ENCODE results near the gene DDR1. TPM values are rescaled to one million over a fixed set of nuclear protein-coding genes. Genes with fewer than 3 reads are reported as not detected.
"Not testable (repeated sequence)": the region's sequence is repeated elsewhere in the genome, so short reads cannot be mapped to it uniquely, and the experiment has no call there.

The DDR1 gene
- total and polyA plus RNA-seq, 12 donors: 7.3 to 49.2 (median 23.3) TPM

DNA sequence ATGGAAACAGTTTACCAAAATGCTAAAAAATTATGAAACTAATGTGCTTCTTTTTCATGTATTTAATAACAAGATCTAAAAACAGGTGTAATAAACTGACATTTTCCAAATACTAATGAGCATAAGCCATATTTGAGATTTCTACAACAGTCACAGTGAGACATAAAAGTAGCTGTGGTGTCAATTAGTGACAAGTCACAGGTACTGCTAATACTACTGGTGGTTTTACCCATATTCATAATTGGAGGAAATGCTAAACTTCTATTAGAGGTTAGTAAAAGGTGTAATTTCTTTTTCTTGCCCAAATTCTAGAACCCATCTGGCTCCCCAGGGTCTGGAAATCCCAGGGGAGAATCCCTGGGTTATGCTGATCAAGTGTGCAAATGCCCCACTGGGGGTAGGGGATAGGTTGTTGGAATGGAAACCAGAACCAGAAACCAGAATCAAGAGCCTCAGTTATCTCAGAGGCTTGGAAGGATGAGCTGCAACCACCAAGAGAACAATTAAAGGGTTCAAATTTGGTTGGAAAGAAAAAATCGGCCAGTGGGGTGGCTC is 16.6 kb downstream of the DDR1 start:
- ATAC-seq: no peak
- H3K9me3 ChIP-seq: no peaks in the 10 kb centered on the region
- intact Hi-C loops (cut with DNase I): no loop called here
- no peak overlapping the region for H3K27ac ChIP-seq
- H3K4me1 ChIP-seq: no peaks in the 10 kb centered on the region
- peaks cover 0 to 44% (median 12%) of the 10 kb centered on the region in 9 donors for H3K36me3 ChIP-seq
- 78 to 83% methylated on average over 1 of the region's 1 CpG for WGBS, 2 donors
- H3K4me3 ChIP-seq: no peak overlapping the region
- DNase-seq: no peak
- H3K27me3 ChIP-seq: no peaks in the 10 kb centered on the region
- TF ChIP-seq, protein P1, sequence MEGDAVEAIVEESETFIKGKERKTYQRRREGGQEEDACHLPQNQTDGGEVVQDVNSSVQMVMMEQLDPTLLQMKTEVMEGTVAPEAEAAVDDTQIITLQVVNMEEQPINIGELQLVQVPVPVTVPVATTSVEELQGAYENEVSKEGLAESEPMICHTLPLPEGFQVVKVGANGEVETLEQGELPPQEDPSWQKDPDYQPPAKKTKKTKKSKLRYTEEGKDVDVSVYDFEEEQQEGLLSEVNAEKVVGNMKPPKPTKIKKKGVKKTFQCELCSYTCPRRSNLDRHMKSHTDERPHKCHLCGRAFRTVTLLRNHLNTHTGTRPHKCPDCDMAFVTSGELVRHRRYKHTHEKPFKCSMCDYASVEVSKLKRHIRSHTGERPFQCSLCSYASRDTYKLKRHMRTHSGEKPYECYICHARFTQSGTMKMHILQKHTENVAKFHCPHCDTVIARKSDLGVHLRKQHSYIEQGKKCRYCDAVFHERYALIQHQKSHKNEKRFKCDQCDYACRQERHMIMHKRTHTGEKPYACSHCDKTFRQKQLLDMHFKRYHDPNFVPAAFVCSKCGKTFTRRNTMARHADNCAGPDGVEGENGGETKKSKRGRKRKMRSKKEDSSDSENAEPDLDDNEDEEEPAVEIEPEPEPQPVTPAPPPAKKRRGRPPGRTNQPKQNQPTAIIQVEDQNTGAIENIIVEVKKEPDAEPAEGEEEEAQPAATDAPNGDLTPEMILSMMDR (IDR thresholded peaks at IDR 0.05): no peak

DNA sequence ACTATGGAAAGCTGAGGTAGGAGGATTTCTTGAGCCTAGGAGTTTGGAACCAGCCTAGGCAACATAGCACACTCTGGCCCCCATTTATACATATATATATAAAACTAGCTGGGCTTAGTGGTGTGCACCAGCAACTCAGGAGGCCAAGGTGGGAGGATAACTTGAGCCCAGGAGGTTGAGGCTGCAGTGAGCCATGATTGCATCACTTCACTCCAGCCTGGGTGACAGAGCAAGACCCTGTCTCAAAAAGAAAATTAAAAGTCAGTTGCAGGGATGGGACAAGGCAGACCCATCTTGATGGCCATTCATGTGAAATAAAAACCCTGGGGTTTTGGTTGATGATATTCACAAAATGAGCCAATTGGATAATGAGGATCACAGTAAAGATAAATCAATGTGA is 17.1 kb downstream of the DDR1 start:
- intact Hi-C loops (cut with DNase I): no loop called here
- no peak for ATAC-seq

DNA sequence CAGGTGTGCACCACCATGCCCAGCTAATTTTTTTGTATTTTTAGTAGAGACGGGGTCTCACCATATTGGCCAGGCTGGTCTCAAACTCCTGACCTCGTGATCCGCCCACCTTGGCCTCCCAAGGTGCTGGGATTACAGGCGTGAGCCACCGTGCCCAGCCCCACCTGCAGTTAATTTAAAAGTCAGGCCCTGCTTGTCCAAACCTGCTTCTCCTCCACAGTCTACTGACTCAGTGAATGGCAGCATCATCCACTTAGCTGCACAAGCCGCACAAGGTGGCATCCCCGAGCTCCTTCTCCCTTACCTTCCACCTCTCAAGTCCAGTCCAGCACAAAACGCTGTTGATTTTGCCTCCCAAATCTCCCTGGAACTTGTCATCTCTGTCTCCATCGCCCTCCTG is 17.9 kb downstream of the DDR1 start:
- DNase-seq; H3K27ac ChIP-seq; H3K9me3 ChIP-seq; ATAC-seq; intact Hi-C loops (cut with DNase I); H3K4me3 ChIP-seq; H3K4me1 ChIP-seq; H3K27me3 ChIP-seq: not testable (repeated sequence)
- 76 to 82% methylated on average over 9 of the region's 9 CpGs for WGBS, 2 donors
- peaks cover 0 to 31% (median 12%) of the 10 kb centered on the region in 9 donors for H3K36me3 ChIP-seq

More for the DNA sequence above, 17.1 kb downstream of the DDR1 start:
- no peaks in the 10 kb centered on the region for H3K9me3 ChIP-seq
- H3K27me3 ChIP-seq: no peaks in the 10 kb centered on the region
- H3K36me3 ChIP-seq: peaks cover 0 to 39% (median 12%) of the 10 kb centered on the region in 9 donors
- DNase-seq: no peak
- TF ChIP-seq, protein P1 (IDR thresholded peaks at IDR 0.05): no peak
- H3K4me3 ChIP-seq: no peak overlapping the region
- no peak overlapping the region for H3K27ac ChIP-seq
- no peaks in the 10 kb centered on the region for H3K4me1 ChIP-seq

DNA sequence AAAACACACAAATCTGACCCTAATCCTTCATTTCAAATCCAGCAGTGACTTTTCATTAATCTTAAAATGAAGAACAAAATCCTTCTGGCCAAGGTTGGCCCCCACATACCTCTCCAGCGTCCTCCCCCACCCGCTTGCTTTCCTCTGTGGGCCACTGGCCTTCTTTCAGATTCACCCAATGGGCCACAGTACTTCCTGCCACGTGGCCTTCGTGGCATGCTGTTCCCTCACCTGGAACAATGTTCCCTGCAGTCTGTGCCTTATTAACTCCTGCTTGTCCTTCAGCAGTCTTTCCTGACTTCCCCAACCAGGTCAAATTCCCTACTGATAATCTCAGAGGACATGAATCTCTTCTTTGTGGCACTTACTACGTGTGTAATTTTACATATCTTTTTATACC is 18.4 kb downstream of the DDR1 start:
- TF ChIP-seq, protein P1 (IDR thresholded peaks at IDR 0.05): no peak
- DNase-seq (no peak), ATAC-seq (no peak)
- H3K27me3 ChIP-seq: no peaks in the 10 kb centered on the region
- no peaks in the 10 kb centered on the region for H3K9me3 ChIP-seq
- intact Hi-C loops (cut with DNase I): no loop called here
- 49 to 54% methylated on average over 5 of the region's 5 CpGs for WGBS, 2 donors
- peaks cover 0 to 5% (median 0%) of the 10 kb centered on the region in 9 donors for H3K4me1 ChIP-seq
- no peak overlapping the region for H3K27ac ChIP-seq
- peaks cover 0 to 26% (median 9%) of the 10 kb centered on the region in 9 donors for H3K36me3 ChIP-seq
- no peak overlapping the region for H3K4me3 ChIP-seq

DNA sequence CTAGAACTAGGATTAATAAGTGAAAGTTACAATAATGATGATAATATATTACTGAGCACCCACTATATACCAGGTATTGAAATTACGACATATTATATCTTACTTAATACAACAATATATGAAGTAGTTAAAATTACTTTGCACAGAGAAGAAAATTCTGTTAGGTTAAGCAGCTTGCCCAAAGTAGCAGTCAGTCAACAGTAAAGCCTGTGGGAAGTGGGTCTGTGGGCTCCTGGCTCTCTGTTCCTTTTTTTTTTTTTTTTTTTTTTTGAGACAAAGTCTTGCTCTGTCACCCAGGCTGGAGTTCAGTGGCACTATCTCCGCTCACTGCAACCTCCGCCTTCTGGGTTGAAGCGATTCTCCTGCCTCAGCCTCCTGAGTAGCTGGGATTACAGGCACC is 18.9 kb downstream of the DDR1 start:
- WGBS, 2 donors: 90% methylated on average over 4 of the region's 4 CpGs
- Histone ChIP-seq H3K27ac (no peak overlapping the region), H3K4me1 (peaks cover 0 to 6% (median 0%) of the 10 kb centered on the region in 9 donors), H3K36me3 (peaks cover 0 to 21% (median 8%) of the 10 kb centered on the region in 9 donors), H3K9me3 (no peaks in the 10 kb centered on the region), H3K27me3 (no peaks in the 10 kb centered on the region), H3K4me3 (no peak overlapping the region)
- TF ChIP-seq, protein P1 (IDR thresholded peaks at IDR 0.05): no peak
- intact Hi-C loops (cut with DNase I): no loop called here
- DNase-seq: no peak
- no peak for ATAC-seq

DNA sequence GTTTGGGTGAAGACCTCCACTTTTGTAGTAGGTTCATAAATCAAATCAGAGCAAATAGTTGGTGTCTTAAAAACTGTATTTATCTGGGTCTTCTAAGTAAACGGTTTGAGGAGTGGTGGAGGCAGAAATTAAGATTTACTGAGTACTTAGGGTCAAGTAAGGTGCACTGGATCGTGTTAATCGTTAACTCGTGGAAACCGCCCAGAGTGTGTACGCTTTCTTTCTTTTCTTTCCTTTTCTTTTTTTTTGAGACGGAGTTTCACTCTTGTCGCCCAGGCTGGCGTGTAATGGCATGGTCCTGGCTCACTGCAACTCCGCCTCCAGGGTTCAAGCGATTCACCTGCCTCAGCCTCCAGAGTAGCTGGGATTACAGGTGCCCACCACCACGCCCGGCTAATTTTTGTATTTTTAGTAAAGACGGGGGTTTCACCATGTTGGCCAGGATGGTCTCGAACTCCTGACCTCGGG is 23.0 kb downstream of the DDR1 start:
- peak overlapping the region in 9 of 10 donors; percentile 72 to 94 (median 79) for H3K4me3 ChIP-seq
- H3K27ac ChIP-seq: peak overlapping the region in 2 of 10 donors; percentile 6 to 30
- H3K27me3 ChIP-seq; ATAC-seq; intact Hi-C loops (cut with DNase I); DNase-seq; H3K9me3 ChIP-seq: not testable (repeated sequence)
- 51 to 59% methylated on average over 16 of the region's 16 CpGs for WGBS, 2 donors
- H3K4me1 ChIP-seq: peaks cover 0 to 21% (median 11%) of the 10 kb centered on the region in 9 donors
- peaks cover 0 to 31% (median 21%) of the 10 kb centered on the region in 9 donors for H3K36me3 ChIP-seq

Measured in heart right ventricle (tissue), 16 donors.